GM12865 (cell line): Measurements from ENCODE around the gene FOXE1.

ENCODE experiments used
- DNase-seq: peaks from one replicate; pipeline ENCODE4 v3.0.0; 2010; ENCODE audit warnings: low read depth
- H3K4me3 ChIP-seq: 2 replicates; pipeline ENCODE4 v1.5.1; 2011; ENCODE audit warnings: mild to moderate bottlenecking, low read depth, low read length, control low read depth
- CTCF ChIP-seq: IDR thresholded peaks from 2 replicates; pipeline ENCODE4 v1.5.1; 2011; ENCODE audit warnings: low read length, control low read depth, low read depth, inconsistent platforms; ENCODE audit not compliant: insufficient read depth; ENCODE audit errors: missing control alignments

Gene FOXE1

GRCh38 chr9:97903177-97903576, 50.2 kb downstream of the FOXE1 start:
- DNase-seq = no peak
- H3K4me3 ChIP-seq = no peak overlapping the region
- no peak for TF ChIP-seq CTCF

- no peak overlapping the region for H3K4me3 ChIP-seq
- TF ChIP-seq CTCF = no peak
- no peak for DNase-seq
These were observed 51.7 kb downstream of the FOXE1 start for GRCh38 chr9:97904725-97905124.

GRCh38 chr9:97905228-97905627, 52.2 kb downstream of the FOXE1 start:
- no peak for DNase-seq
- TF ChIP-seq CTCF = no peak
- no peak overlapping the region for H3K4me3 ChIP-seq
